HUES6 (cell line): ENCODE measurements around the gene HOXD11.
A peak's percentile ranks its signal among the peaks of the same experiment; 100 is the strongest.

ENCODE experiments used
- H3K27ac ChIP-seq: 2 replicates; pipeline ENCODE4 v1.7.0; 2013; ENCODE audit warnings: low read depth, mild to moderate bottlenecking, low read length, inconsistent platforms
- H3K27me3 ChIP-seq: 2 replicates; pipeline ENCODE4 v1.6.1; 2013; ENCODE audit warnings: low read length; ENCODE audit not compliant: control insufficient read depth, insufficient read depth
- H3K36me3 ChIP-seq: 2 replicates; pipeline ENCODE4 v1.6.1; 2013; ENCODE audit warnings: low read length; ENCODE audit not compliant: control insufficient read depth, insufficient read depth
- H3K4me1 ChIP-seq: 2 replicates; pipeline ENCODE4 v1.6.1; 2013; ENCODE audit warnings: low read length; ENCODE audit not compliant: control insufficient read depth, insufficient read depth
- H3K4me3 ChIP-seq: 2 replicates; pipeline ENCODE4 v1.5.1; 2013; ENCODE audit warnings: low read depth, low read length
- H3K9ac ChIP-seq: one replicate; pipeline ENCODE4 v1.6.1; 2013; ENCODE audit warnings: mild to moderate bottlenecking, low read length
- H3K9me3 ChIP-seq: 2 replicates; pipeline ENCODE4 v1.6.1; 2013; ENCODE audit warnings: low read depth, low read length; ENCODE audit not compliant: control insufficient read depth, insufficient read depth

HOXD11 gene

GRCh38 chr2:176082525-176082823, 24.6 kb upstream of the HOXD11 start:
- Histone ChIP-seq H3K27me3 (peaks cover 96% of the 10 kb centered on the region), H3K4me3 (peak overlapping the region; percentile 39), H3K4me1 (peaks cover 39% of the 10 kb centered on the region), H3K36me3 (no peaks in the 10 kb centered on the region), H3K9me3 (no peaks in the 10 kb centered on the region), H3K9ac (no peak overlapping the region), H3K27ac (no peak overlapping the region)

GRCh38 chr2:176082824-176083751, 24.0 kb upstream of the HOXD11 start:
- Histone ChIP-seq H3K36me3 (no peaks in the 10 kb centered on the region), H3K9me3 (no peaks in the 10 kb centered on the region), H3K9ac (no peak overlapping the region), H3K4me3 (peak overlapping the region; percentile 39), H3K4me1 (peaks cover 39% of the 10 kb centered on the region), H3K27me3 (peaks cover 96% of the 10 kb centered on the region), H3K27ac (no peak overlapping the region)

GRCh38 chr2:176083796-176084261, 23.3 kb upstream of the HOXD11 start, which contains the start of gene EVX2:
Gene EVX2, minus strand, starts transcription at chr2:176083962. Its CDS starts 186 bp downstream, at chr2:176083776.
- H3K4me1 ChIP-seq, result peaks cover 43% of the 10 kb centered on the region
- H3K27me3 ChIP-seq, result peaks cover 96% of the 10 kb centered on the region
- H3K27ac ChIP-seq, result no peak within 1 kb of the TSS
- no peaks in the 10 kb centered on the region for H3K36me3 ChIP-seq
- H3K9me3 ChIP-seq, result no peaks in the 10 kb centered on the region
- peak within 1 kb of the TSS; percentile 56 for H3K4me3 ChIP-seq
- no peak within 1 kb of the TSS for H3K9ac ChIP-seq

- Histone ChIP-seq H3K9ac (no peak overlapping the region), H3K4me1 (peaks cover 45% of the 10 kb centered on the region), H3K9me3 (no peaks in the 10 kb centered on the region), H3K27ac (no peak overlapping the region), H3K27me3 (peaks cover 96% of the 10 kb centered on the region), H3K4me3 (peak overlapping the region; percentile 56), H3K36me3 (no peaks in the 10 kb centered on the region)
These were observed 22.4 kb upstream of the HOXD11 start for GRCh38 chr2:176084611-176085119.

GRCh38 chr2:176085120-176085788, 21.8 kb upstream of the HOXD11 start:
- Histone ChIP-seq H3K36me3 (no peaks in the 10 kb centered on the region), H3K9ac (no peak overlapping the region), H3K27me3 (peaks cover 100% of the 10 kb centered on the region), H3K9me3 (no peaks in the 10 kb centered on the region), H3K27ac (no peak overlapping the region), H3K4me1 (peaks cover 45% of the 10 kb centered on the region), H3K4me3 (peak overlapping the region; percentile 56)

- Histone ChIP-seq H3K9me3 (no peaks in the 10 kb centered on the region), H3K27ac (no peak overlapping the region), H3K4me1 (peaks cover 38% of the 10 kb centered on the region), H3K27me3 (peaks cover 100% of the 10 kb centered on the region), H3K4me3 (peak overlapping the region; percentile 56), H3K36me3 (no peaks in the 10 kb centered on the region), H3K9ac (no peak overlapping the region)
These were observed 21.0 kb upstream of the HOXD11 start for GRCh38 chr2:176085861-176086771.

GRCh38 chr2:176087330-176088047, 19.6 kb upstream of the HOXD11 start:
- peaks cover 41% of the 10 kb centered on the region for H3K4me1 ChIP-seq
- no peaks in the 10 kb centered on the region for H3K36me3 ChIP-seq
- H3K9ac ChIP-seq, result no peak overlapping the region
- H3K27ac ChIP-seq, result no peak overlapping the region
- H3K4me3 ChIP-seq, result peak overlapping the region; percentile 54
- H3K9me3 ChIP-seq, result no peaks in the 10 kb centered on the region
- H3K27me3 ChIP-seq, result peaks cover 100% of the 10 kb centered on the region

GRCh38 chr2:176088048-176088936, 18.8 kb upstream of the HOXD11 start:
- no peaks in the 10 kb centered on the region for H3K9me3 ChIP-seq
- peak overlapping the region; percentile 54 for H3K4me3 ChIP-seq
- peaks cover 100% of the 10 kb centered on the region for H3K27me3 ChIP-seq
- no peaks in the 10 kb centered on the region for H3K36me3 ChIP-seq
- peak overlapping the region; percentile 22 for H3K9ac ChIP-seq
- H3K27ac ChIP-seq, result no peak overlapping the region
- peaks cover 36% of the 10 kb centered on the region for H3K4me1 ChIP-seq

- Histone ChIP-seq H3K4me1 (peaks cover 35% of the 10 kb centered on the region), H3K36me3 (no peaks in the 10 kb centered on the region), H3K9ac (no peak overlapping the region), H3K27ac (no peak overlapping the region), H3K9me3 (no peaks in the 10 kb centered on the region), H3K4me3 (no peak overlapping the region; the same call in 1 of the 2 replicates), H3K27me3 (peaks cover 100% of the 10 kb centered on the region)
These were observed 17.9 kb upstream of the HOXD11 start for GRCh38 chr2:176088937-176089842.
